ENCODE data around the gene NPC1.
"Not testable (repeated sequence)": the region's sequence is repeated elsewhere in the genome, so short reads cannot be mapped to it uniquely, and the experiment has no call there.

DNA sequence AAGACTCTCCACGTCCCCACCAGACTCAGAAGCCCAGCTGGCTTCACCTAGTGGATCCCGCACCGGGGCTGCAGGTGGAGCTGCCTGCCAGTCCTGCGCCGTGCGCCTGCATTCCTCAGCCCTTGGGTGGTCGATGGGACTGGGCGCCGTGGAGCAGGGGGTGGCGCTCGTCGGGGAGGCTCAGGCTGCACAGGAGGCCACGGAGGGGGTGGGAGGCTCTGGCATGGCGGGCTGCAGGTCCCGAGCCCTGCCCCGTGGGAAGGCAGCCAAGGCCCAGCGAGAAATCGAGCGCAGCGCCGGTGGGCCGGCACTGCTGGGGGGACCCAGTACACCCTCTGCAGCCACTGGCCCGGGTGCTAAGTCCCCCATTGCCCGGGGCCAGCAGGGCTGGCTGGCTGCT lies 8.8 kb downstream of the NPC1 start:
- TF ChIP-seq POLR2AphosphoS5, TCF7L2 (IDR thresholded peaks at IDR 0.05; ENCODE audit: low read depth, low read length): not testable (repeated sequence)
- TF ChIP-seq, protein P1, sequence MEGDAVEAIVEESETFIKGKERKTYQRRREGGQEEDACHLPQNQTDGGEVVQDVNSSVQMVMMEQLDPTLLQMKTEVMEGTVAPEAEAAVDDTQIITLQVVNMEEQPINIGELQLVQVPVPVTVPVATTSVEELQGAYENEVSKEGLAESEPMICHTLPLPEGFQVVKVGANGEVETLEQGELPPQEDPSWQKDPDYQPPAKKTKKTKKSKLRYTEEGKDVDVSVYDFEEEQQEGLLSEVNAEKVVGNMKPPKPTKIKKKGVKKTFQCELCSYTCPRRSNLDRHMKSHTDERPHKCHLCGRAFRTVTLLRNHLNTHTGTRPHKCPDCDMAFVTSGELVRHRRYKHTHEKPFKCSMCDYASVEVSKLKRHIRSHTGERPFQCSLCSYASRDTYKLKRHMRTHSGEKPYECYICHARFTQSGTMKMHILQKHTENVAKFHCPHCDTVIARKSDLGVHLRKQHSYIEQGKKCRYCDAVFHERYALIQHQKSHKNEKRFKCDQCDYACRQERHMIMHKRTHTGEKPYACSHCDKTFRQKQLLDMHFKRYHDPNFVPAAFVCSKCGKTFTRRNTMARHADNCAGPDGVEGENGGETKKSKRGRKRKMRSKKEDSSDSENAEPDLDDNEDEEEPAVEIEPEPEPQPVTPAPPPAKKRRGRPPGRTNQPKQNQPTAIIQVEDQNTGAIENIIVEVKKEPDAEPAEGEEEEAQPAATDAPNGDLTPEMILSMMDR (IDR thresholded peaks at IDR 0.05): not testable (repeated sequence)
- TF ChIP-seq, protein P2, sequence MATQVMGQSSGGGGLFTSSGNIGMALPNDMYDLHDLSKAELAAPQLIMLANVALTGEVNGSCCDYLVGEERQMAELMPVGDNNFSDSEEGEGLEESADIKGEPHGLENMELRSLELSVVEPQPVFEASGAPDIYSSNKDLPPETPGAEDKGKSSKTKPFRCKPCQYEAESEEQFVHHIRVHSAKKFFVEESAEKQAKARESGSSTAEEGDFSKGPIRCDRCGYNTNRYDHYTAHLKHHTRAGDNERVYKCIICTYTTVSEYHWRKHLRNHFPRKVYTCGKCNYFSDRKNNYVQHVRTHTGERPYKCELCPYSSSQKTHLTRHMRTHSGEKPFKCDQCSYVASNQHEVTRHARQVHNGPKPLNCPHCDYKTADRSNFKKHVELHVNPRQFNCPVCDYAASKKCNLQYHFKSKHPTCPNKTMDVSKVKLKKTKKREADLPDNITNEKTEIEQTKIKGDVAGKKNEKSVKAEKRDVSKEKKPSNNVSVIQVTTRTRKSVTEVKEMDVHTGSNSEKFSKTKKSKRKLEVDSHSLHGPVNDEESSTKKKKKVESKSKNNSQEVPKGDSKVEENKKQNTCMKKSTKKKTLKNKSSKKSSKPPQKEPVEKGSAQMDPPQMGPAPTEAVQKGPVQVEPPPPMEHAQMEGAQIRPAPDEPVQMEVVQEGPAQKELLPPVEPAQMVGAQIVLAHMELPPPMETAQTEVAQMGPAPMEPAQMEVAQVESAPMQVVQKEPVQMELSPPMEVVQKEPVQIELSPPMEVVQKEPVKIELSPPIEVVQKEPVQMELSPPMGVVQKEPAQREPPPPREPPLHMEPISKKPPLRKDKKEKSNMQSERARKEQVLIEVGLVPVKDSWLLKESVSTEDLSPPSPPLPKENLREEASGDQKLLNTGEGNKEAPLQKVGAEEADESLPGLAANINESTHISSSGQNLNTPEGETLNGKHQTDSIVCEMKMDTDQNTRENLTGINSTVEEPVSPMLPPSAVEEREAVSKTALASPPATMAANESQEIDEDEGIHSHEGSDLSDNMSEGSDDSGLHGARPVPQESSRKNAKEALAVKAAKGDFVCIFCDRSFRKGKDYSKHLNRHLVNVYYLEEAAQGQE (IDR thresholded peaks at IDR 0.05; ENCODE audit: insufficient read depth in 1 of 2, low read depth in 2 of 2, low read length in 1 of 2): not testable (repeated sequence)

Data from Panc1 (cell line).